Smooth muscle cell (in vitro differentiated cells): Measurements from ENCODE around the gene CDHR5. TPM values are rescaled to one million over a fixed set of nuclear protein-coding genes. Genes with fewer than 3 reads are reported as not detected.
A peak's percentile ranks its signal among the peaks of the same experiment; 100 is the strongest.

Experiments used
- DNase-seq: peaks from one replicate; lab custom pipeline; 2025; ENCODE audit not compliant: unreplicated experiment; lab: John Stamatoyannopoulos, UW
- H2AFZ ChIP-seq: fragments of 200-600 bp; sonication (generic); 2 replicates; pipeline ENCODE4 v1.6.0; 2016; ENCODE audit warnings: antibody characterized with exemption, low read depth, mild to moderate bottlenecking
- H3F3A ChIP-seq: fragments of 200-600 bp; sonication (generic); 2 replicates; pipeline ENCODE4 v1.6.0; 2017; ENCODE audit warnings: antibody characterized with exemption, low read depth
- H3K27ac ChIP-seq: fragments of 200-600 bp; sonication (generic); 2 replicates; pipeline ENCODE4 v1.5.1; 2016; ENCODE audit warnings: low read depth, mild to moderate bottlenecking
- H3K27me3 ChIP-seq: fragments of 200-600 bp; sonication (generic); 2 replicates; pipeline ENCODE4 v1.6.1; 2016; ENCODE audit warnings: low read depth, mild to moderate bottlenecking
- H3K36me3 ChIP-seq: fragments of 200-600 bp; sonication (generic); 2 replicates; pipeline ENCODE4 v1.5.1; 2016; ENCODE audit warnings: low read depth
- H3K4me1 ChIP-seq: fragments of 200-600 bp; sonication (generic); 2 replicates; pipeline ENCODE4 v1.5.1; 2016; ENCODE audit warnings: low read depth
- H3K4me2 ChIP-seq: fragments of 200-600 bp; sonication (generic); 2 replicates; pipeline ENCODE4 v1.6.0; 2016; ENCODE audit warnings: mild to moderate bottlenecking
- H3K4me3 ChIP-seq: fragments of 200-600 bp; sonication (generic); 2 replicates; pipeline ENCODE4 v1.5.1; 2016; ENCODE audit warnings: mild to moderate bottlenecking
- H3K79me2 ChIP-seq: fragments of 200-600 bp; sonication (generic); 2 replicates; pipeline ENCODE4 v1.6.0; 2016; ENCODE audit warnings: low read depth, mild to moderate bottlenecking
- H3K9ac ChIP-seq: fragments of 200-600 bp; sonication (generic); 2 replicates; pipeline ENCODE4 v1.6.0; 2016; ENCODE audit warnings: low read depth
- H3K9me3 ChIP-seq: fragments of 200-600 bp; sonication (generic); replicated peaks from 2 replicates; pipeline ENCODE4 v1.5.1; 2016; ENCODE audit warnings: low read depth
- H4K20me1 ChIP-seq: fragments of 200-600 bp; sonication (generic); 2 replicates; pipeline ENCODE4 v1.6.0; 2016; ENCODE audit warnings: low read depth
- WGBS: methylation state at CpG from one replicate; pipeline ENCODE4 v1.1.7; 2016; ENCODE audit warnings: low lambda C conversion rate; 5-methylcytosine and 5-hydroxymethylcytosine counted together
- microRNA counts: library from miRNA; unstranded; fragments of <30 nt; microRNA quantifications from one replicate; lab custom pipeline; 2016
- microRNA-seq: library from miRNA; unstranded; fragments of <30 nt; microRNA quantifications from one replicate; pipeline ENCODE4, GENCODE V29; 2016; ENCODE audit warnings: borderline number of aligned reads
- polyA plus RNA-seq: library from polyadenylated mRNA; unstranded; fragments of >200 nt; fragmentation: Nextera tagmentation; extraction: Ambion mirVana; gene quantifications from 2 replicates; pipeline ENCODE4 v1.2.1, GENCODE V29; 2016
- small RNA-seq: library from RNA; depleted of rRNA; stranded (forward); fragments of <200 nt; gene quantifications from one replicate; pipeline ENCODE3, GENCODE V24; 2014
- total RNA-seq: library from RNA; depleted of rRNA; stranded (reverse); fragments of >200 nt; gene quantifications from 2 replicates; pipeline ENCODE4 v1.2.3, GENCODE V29; 2014
- TF ChIP-seq, protein P1 (sequence below): fragments of 200-600 bp; sonication (generic); IDR thresholded peaks from 2 replicates; pipeline ENCODE4 v1.5.1; 2017; ENCODE audit warnings: borderline replicate concordance, mild to moderate bottlenecking, antibody characterized with exemption; ENCODE audit not compliant: insufficient read depth, poor library complexity, severe bottlenecking

Gene CDHR5
- total and polyA plus RNA-seq, 2 experiments from 2014 or later: not detected

DNA sequence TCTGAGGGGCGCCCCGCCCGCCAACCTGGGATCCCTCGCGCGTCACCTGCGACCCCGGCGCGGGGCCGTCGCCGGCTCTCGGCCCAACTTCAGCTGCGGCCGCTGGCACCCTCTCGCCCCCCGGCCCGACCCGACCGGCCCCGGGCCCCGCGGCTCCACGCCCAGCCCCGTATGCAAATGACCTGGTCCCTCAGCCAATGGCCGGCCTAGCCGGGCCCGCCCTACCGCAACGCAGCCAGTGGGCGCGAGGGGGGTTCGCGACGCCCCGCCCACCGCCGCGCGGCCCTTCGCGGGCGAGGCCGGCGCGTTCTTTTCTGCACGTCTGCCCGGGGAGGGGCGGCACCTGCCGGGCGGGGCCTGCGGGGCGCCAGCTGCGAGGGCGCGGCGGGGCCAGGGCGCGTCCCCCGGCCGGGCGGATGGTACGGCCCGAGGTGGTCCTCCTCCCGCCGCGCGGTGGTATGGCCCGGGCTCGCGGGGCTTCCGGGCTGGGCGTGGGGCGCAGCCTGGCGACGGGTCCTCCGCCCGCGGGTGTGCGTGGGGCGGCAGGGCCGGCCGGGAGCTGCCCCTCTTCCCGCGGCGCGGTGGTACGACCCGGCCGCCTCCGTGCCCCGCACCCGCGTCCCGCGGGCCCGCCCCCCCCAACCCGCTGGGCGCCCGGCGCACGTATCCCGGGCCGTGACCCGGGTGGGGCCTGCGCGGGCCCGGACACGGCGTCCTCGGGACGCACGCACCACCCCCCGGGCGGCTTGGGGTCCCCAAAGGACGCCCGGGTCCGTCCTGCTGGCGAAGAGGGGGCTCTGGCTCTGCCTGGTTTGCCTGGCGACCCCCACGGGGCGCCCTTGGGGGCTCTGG lies 56.2 kb downstream of the CDHR5 start:
- Histone ChIP-seq H3K36me3 (no peaks in the 10 kb centered on the region), H2AFZ (no peak overlapping the region), H3K4me2 (peak overlapping the region; percentile 99), H3K9me3 (no peaks in the 10 kb centered on the region), H3K79me2 (peaks cover 16% of the 10 kb centered on the region), H3K27me3 (no peaks in the 10 kb centered on the region), H4K20me1 (peaks cover 35% of the 10 kb centered on the region), H3K4me1 (peaks cover 18% of the 10 kb centered on the region), H3K9ac (peak overlapping the region; percentile 74), H3F3A (peaks cover 13% of the 10 kb centered on the region), H3K4me3 (peak overlapping the region; percentile 93), H3K27ac (peak overlapping the region; percentile 47)
- WGBS: under 1% methylated on average over 48 of the region's 123 CpGs
- peak; percentile 78 for DNase-seq
- TF ChIP-seq, protein P1, sequence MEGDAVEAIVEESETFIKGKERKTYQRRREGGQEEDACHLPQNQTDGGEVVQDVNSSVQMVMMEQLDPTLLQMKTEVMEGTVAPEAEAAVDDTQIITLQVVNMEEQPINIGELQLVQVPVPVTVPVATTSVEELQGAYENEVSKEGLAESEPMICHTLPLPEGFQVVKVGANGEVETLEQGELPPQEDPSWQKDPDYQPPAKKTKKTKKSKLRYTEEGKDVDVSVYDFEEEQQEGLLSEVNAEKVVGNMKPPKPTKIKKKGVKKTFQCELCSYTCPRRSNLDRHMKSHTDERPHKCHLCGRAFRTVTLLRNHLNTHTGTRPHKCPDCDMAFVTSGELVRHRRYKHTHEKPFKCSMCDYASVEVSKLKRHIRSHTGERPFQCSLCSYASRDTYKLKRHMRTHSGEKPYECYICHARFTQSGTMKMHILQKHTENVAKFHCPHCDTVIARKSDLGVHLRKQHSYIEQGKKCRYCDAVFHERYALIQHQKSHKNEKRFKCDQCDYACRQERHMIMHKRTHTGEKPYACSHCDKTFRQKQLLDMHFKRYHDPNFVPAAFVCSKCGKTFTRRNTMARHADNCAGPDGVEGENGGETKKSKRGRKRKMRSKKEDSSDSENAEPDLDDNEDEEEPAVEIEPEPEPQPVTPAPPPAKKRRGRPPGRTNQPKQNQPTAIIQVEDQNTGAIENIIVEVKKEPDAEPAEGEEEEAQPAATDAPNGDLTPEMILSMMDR: no peak

DNA sequence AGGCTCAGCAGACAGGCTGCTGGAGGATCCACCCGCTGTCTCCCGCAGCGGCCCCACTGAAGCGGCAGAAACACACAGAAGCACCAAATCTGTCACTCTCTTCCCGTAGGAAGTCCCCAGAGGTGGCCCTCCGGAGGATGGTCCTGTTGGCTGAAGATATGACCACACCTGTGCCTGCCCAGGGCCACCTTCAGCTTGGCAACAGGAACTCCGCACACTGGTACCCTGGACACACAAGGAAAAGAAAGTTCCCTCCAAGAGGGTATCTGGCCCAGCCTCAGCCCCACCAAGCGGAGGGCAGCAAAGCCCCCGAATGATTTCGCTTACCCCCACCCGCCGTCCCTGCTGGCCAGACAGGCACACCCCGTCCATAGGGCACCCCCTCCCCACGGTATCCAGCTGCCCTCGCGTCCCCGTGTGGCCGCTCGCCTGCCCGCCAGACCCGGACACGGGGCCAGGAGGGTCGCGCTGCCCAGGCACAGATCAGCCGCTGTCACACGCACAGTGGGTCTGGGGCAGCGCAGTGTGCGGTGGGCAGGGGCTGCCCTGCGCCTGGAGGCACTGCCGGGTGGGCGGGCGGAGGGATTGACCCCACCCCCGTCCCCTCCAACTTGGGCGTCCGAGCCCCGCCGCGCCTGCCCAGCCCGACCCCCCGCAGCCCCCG lies 57.0 kb downstream of the CDHR5 start:
- H3K9me3 ChIP-seq: no peaks in the 10 kb centered on the region
- H3K9ac ChIP-seq: peak overlapping the region; percentile 74
- H4K20me1 ChIP-seq: peaks cover 43% of the 10 kb centered on the region
- DNase-seq: no peak
- no peak overlapping the region for H3K27ac ChIP-seq
- 30% methylated on average over 22 of the region's 41 CpGs for WGBS
- no peaks in the 10 kb centered on the region for H3K27me3 ChIP-seq
- peak overlapping the region; percentile 99 for H3K4me2 ChIP-seq
- H3F3A ChIP-seq: peaks cover 13% of the 10 kb centered on the region
- TF ChIP-seq, protein P1: no peak
- H3K4me1 ChIP-seq: peaks cover 18% of the 10 kb centered on the region
- no peaks in the 10 kb centered on the region for H3K36me3 ChIP-seq
- H3K79me2 ChIP-seq: peaks cover 16% of the 10 kb centered on the region
- H2AFZ ChIP-seq: no peak overlapping the region
- H3K4me3 ChIP-seq: peak overlapping the region; percentile 93

- Histone ChIP-seq H3K27ac (no peak overlapping the region), H3K36me3 (no peaks in the 10 kb centered on the region), H2AFZ (no peak overlapping the region), H3K9me3 (no peaks in the 10 kb centered on the region), H3K9ac (peak overlapping the region; percentile 74), H4K20me1 (peaks cover 49% of the 10 kb centered on the region), H3K4me1 (peaks cover 18% of the 10 kb centered on the region), H3K4me3 (peak overlapping the region; percentile 93), H3K4me2 (peak overlapping the region; percentile 99), H3K79me2 (peaks cover 16% of the 10 kb centered on the region), H3K27me3 (no peaks in the 10 kb centered on the region), H3F3A (peaks cover 13% of the 10 kb centered on the region)
- whole genome bisulfite sequencing: 90% methylated on average over 18 of the region's 18 CpGs
- no peak for DNase-seq
- TF ChIP-seq, protein P1: no peak
Observed at GRCh38 chr11:567011-567628, 57.6 kb downstream of the CDHR5 start.

MicroRNAs encoded within 50 kb of the gene (microRNA counts, 767-probe panel; counts per million panel counts)
- microRNA hsa-miR-210 (lab: Ali Mortazavi, UCI): 183 counts per million

Small RNA genes within 50 kb of the gene (microRNA-seq; reads per million reads assigned to microRNA genes)
- gene MIR210: 2,567 reads per million, percentile 85 among the genes with 10 or more reads in this experiment

Small RNA genes within 50 kb of the gene (small RNA-seq; reads per million reads assigned to genes)
- 58.8 reads per million, percentile 97 among the genes with 10 or more reads in this experiment for gene MIR210

Other genes with a start within 250 kb of the CDHR5 start
- gene PKP3, start 230.7 kb downstream of the CDHR5 start, total RNA-seq: 32.0 and 61.2 TPM in 2 replicates
- 24.6 and 69.9 TPM in 2 replicates for gene PKP3, start 230.7 kb downstream of the CDHR5 start, polyA plus RNA-seq
- 15.3 and 18.3 TPM in 2 replicates for gene SIGIRR, start 210.0 kb downstream of the CDHR5 start, total RNA-seq
- gene SIGIRR, start 210.0 kb downstream of the CDHR5 start, polyA plus RNA-seq: 26.3 and 29.4 TPM in 2 replicates
- gene ANO9, start 182.9 kb downstream of the CDHR5 start, total RNA-seq: 0.67 and 1.4 TPM in 2 replicates
- 1.5 and 7.1 TPM in 2 replicates for gene ANO9, start 182.9 kb downstream of the CDHR5 start, polyA plus RNA-seq
- 15.2 and 20.7 TPM in 2 replicates for gene PTDSS2, start 174.7 kb downstream of the CDHR5 start, total RNA-seq
- 25.2 and 33.5 TPM in 2 replicates for gene PTDSS2, start 174.7 kb downstream of the CDHR5 start, polyA plus RNA-seq
- 91.3 and 106 TPM in 2 replicates for gene RNH1, start 117.7 kb downstream of the CDHR5 start, total RNA-seq
- 242 and 243 TPM in 2 replicates for gene RNH1, start 117.7 kb downstream of the CDHR5 start, polyA plus RNA-seq
- 19.2 and 39.9 TPM in 2 replicates for gene HRAS, start 89.4 kb downstream of the CDHR5 start, total RNA-seq
- gene HRAS, start 89.4 kb downstream of the CDHR5 start, polyA plus RNA-seq: 59.1 and 82.5 TPM in 2 replicates
- 0.31 and 1.5 TPM in 2 replicates for gene LRRC56, start 87.4 kb downstream of the CDHR5 start, total RNA-seq
- gene LRRC56, start 87.4 kb downstream of the CDHR5 start, polyA plus RNA-seq: 1.5 TPM in 2 replicates
- gene LMNTD2, start 64.2 kb downstream of the CDHR5 start, total RNA-seq: 3.2 TPM in 1 of 2 replicates, not detected in the other
- 3.6 and 9.3 TPM in 2 replicates for gene LMNTD2, start 64.2 kb downstream of the CDHR5 start, polyA plus RNA-seq
- 18.6 and 21.7 TPM in 2 replicates for gene RASSF7, start 64.0 kb downstream of the CDHR5 start, total RNA-seq
- 20.4 and 38.6 TPM in 2 replicates for gene RASSF7, start 64.0 kb downstream of the CDHR5 start, polyA plus RNA-seq
- 11.6 and 13.7 TPM in 2 replicates for gene PHRF1, start 48.5 kb downstream of the CDHR5 start, total RNA-seq
- 20.2 and 20.9 TPM in 2 replicates for gene PHRF1, start 48.5 kb downstream of the CDHR5 start, polyA plus RNA-seq
- gene IRF7, start 9.0 kb downstream of the CDHR5 start, total RNA-seq: 7.1 and 11.1 TPM in 2 replicates
- 12.7 and 14.3 TPM in 2 replicates for gene IRF7, start 9.0 kb downstream of the CDHR5 start, polyA plus RNA-seq
- not detected in 2 replicates for gene SCT, start 2.2 kb upstream of the CDHR5 start, total RNA-seq
- 1.4 and 2.2 TPM in 2 replicates for gene SCT, start 2.2 kb upstream of the CDHR5 start, polyA plus RNA-seq
- gene DRD4, start 12.3 kb upstream of the CDHR5 start, total RNA-seq: not detected in 2 replicates
- 2.7 and 3.1 TPM in 2 replicates for gene DRD4, start 12.3 kb upstream of the CDHR5 start, polyA plus RNA-seq
- 18.7 and 19.0 TPM in 2 replicates for gene DEAF1, start 70.3 kb upstream of the CDHR5 start, total RNA-seq
- gene DEAF1, start 70.3 kb upstream of the CDHR5 start, polyA plus RNA-seq: 39.2 and 61.5 TPM in 2 replicates
- 5.5 and 9.0 TPM in 2 replicates for gene TMEM80, start 70.9 kb upstream of the CDHR5 start, total RNA-seq
- 14.3 and 24.3 TPM in 2 replicates for gene TMEM80, start 70.9 kb upstream of the CDHR5 start, polyA plus RNA-seq
- 47.9 and 74.9 TPM in 2 replicates for gene EPS8L2, start 81.3 kb upstream of the CDHR5 start, total RNA-seq
- 37.7 and 133 TPM in 2 replicates for gene EPS8L2, start 81.3 kb upstream of the CDHR5 start, polyA plus RNA-seq
- 100 and 103 TPM in 2 replicates for gene TALDO1, start 122.5 kb upstream of the CDHR5 start, total RNA-seq
- gene TALDO1, start 122.5 kb upstream of the CDHR5 start, polyA plus RNA-seq: 155 and 158 TPM in 2 replicates
- 12.9 and 18.5 TPM in 2 replicates for gene GATD1, start 152.5 kb upstream of the CDHR5 start, total RNA-seq
- gene GATD1, start 152.5 kb upstream of the CDHR5 start, polyA plus RNA-seq: 11.7 and 20.2 TPM in 2 replicates
- gene CEND1, start 165.1 kb upstream of the CDHR5 start, total RNA-seq: not detected in 2 replicates
- gene CEND1, start 165.1 kb upstream of the CDHR5 start, polyA plus RNA-seq: 0.13 and 0.38 TPM in 2 replicates
- gene SLC25A22, start 173.3 kb upstream of the CDHR5 start, total RNA-seq: 6.9 and 7.0 TPM in 2 replicates
- 19.5 and 25.2 TPM in 2 replicates for gene SLC25A22, start 173.3 kb upstream of the CDHR5 start, polyA plus RNA-seq
- 8.7 and 11.8 TPM in 2 replicates for gene PIDD1, start 180.3 kb upstream of the CDHR5 start, total RNA-seq
- gene PIDD1, start 180.3 kb upstream of the CDHR5 start, polyA plus RNA-seq: 22.3 and 44.9 TPM in 2 replicates
- gene RPLP2, start 185.0 kb upstream of the CDHR5 start, total RNA-seq: 472 and 511 TPM in 2 replicates
- gene RPLP2, start 185.0 kb upstream of the CDHR5 start, polyA plus RNA-seq: 622 and 701 TPM in 2 replicates
- gene PNPLA2, start 194.0 kb upstream of the CDHR5 start, total RNA-seq: 12.4 and 14.8 TPM in 2 replicates
- 26.4 and 33.8 TPM in 2 replicates for gene PNPLA2, start 194.0 kb upstream of the CDHR5 start, polyA plus RNA-seq
- 0.36 and 2.5 TPM in 2 replicates for gene CRACR2B, start 203.0 kb upstream of the CDHR5 start, total RNA-seq
- gene CRACR2B, start 203.0 kb upstream of the CDHR5 start, polyA plus RNA-seq: 0.10 and 10.5 TPM in 2 replicates
- gene CD151, start 208.0 kb upstream of the CDHR5 start, total RNA-seq: 214 and 256 TPM in 2 replicates
- 391 and 469 TPM in 2 replicates for gene CD151, start 208.0 kb upstream of the CDHR5 start, polyA plus RNA-seq
- gene POLR2L, start 217.6 kb upstream of the CDHR5 start, total RNA-seq: 38.0 and 51.4 TPM in 2 replicates
- 380 and 446 TPM in 2 replicates for gene POLR2L, start 217.6 kb upstream of the CDHR5 start, polyA plus RNA-seq
- gene TSPAN4, start 217.9 kb upstream of the CDHR5 start, total RNA-seq: 50.2 and 68.2 TPM in 2 replicates
- 153 and 179 TPM in 2 replicates for gene TSPAN4, start 217.9 kb upstream of the CDHR5 start, polyA plus RNA-seq